A549 (cell line): ENCODE data around the gene NELFE. TPM values are rescaled to one million over a fixed set of nuclear protein-coding genes. Genes with fewer than 3 reads are reported as not detected.

Source experiments
- ATAC-seq, 2 experiments: fragments of 200-7000 bp in 1 of 2; fragments of >200 bp in 1 of 2; cut with Nextera tagmentation in 1 of 2; cut with Tn5 transposase in 1 of 2; 3 replicates each; pipeline versions ENCODE4 v1.8.0 to v1.9.1; 2018 to 2020; ENCODE audit warnings: mild to moderate bottlenecking in 1 of 2, moderate library complexity in 1 of 2
- CTCF ChIA-PET: fragments of 300-600 bp; sonication (Branson Sonifier 250); formaldehyde crosslinking; extraction: SDS; loops from one replicate; lab custom pipeline; 2021; ENCODE audit warnings: antibody characterized with exemption, inconsistent platforms; lab: Yijun Ruan, JAX
- POLR2A ChIA-PET: fragments of 350-600 bp; formaldehyde crosslinking; extraction: SDS; loops from one replicate; lab custom pipeline; 2021; ENCODE audit warnings: antibody characterized with exemption, inconsistent platforms; lab: Yijun Ruan, JAX
- DNase-seq, 2 experiments: peaks; one replicate each; pipeline versions ENCODE4 v3.0.0 to v3.0.0-alpha.2; 2011 to 2016; ENCODE audit warnings: low read depth in 1 of 2, low spot score in 1 of 2
- FAIRE-seq: peaks from 2 replicates; lab custom pipeline; 2011; peaks lifted over from hg19 to GRCh38; lab: Jason Lieb, UNC
- H3K27ac ChIP-seq, 2 experiments: fragments of >200 bp; sonication (Bioruptor Twin); formaldehyde crosslinking; 3 replicates each; pipeline ENCODE4 v1.5.1; 2016 to 2017
- H3K4me1 ChIP-seq: fragments of >200 bp; sonication (Bioruptor Twin); formaldehyde crosslinking; 3 replicates; pipeline ENCODE4 v1.6.1; 2016
- H3K4me2 ChIP-seq: fragments of >200 bp; sonication (Bioruptor Twin); formaldehyde crosslinking; 3 replicates; pipeline ENCODE4 v1.6.1; 2016
- H3K4me3 ChIP-seq: fragments of >200 bp; sonication (Bioruptor Twin); formaldehyde crosslinking; 3 replicates; pipeline ENCODE4 v1.5.1; 2016
- H3K9me3 ChIP-seq: fragments of >200 bp; sonication (Bioruptor Twin); formaldehyde crosslinking; 3 replicates; pipeline ENCODE4 v1.6.1; 2016
- ATOH8 ChIP-seq: fragments of 250-450 bp; sonication (Bioruptor Pico); IDR thresholded peaks from 2 replicates; pipeline ENCODE4 v1.5.0; 2020; ENCODE audit warnings: low read depth, mild to moderate bottlenecking, moderate library complexity
- BHLHE40 ChIP-seq: IDR thresholded peaks from 2 replicates; pipeline ENCODE4 v1.6.1; 2012; ENCODE audit warnings: low read depth, low read length, inconsistent platforms
- CEBPB ChIP-seq, 2 experiments: fragments of >200 bp in 1 of 2; sonication (Bioruptor Twin) in 1 of 2; formaldehyde crosslinking in 1 of 2; IDR thresholded peaks; 2 replicates each; pipeline ENCODE4 v1.6.1; 2012 to 2016
- CHD4 ChIP-seq: fragments of 200-600 bp; sonication (generic); IDR thresholded peaks from 2 replicates; pipeline ENCODE4 v1.6.1; 2016; ENCODE audit warnings: antibody characterized with exemption, mild to moderate bottlenecking, borderline replicate concordance
- EHMT2 ChIP-seq: fragments of 200-600 bp; sonication (generic); IDR thresholded peaks from 2 replicates; pipeline ENCODE4 v1.6.1; 2016; ENCODE audit warnings: antibody characterized with exemption, low read depth, mild to moderate bottlenecking, moderate library complexity
- ELK1 ChIP-seq: fragments of 150-350 bp; IDR thresholded peaks from 2 replicates; pipeline ENCODE4 v1.6.1; 2014; ENCODE audit warnings: low read depth, mild to moderate bottlenecking, low read length
- FOSB ChIP-seq: fragments of 250-450 bp; sonication (Bioruptor Pico); IDR thresholded peaks from 2 replicates; pipeline ENCODE4 v1.5.0; 2020; ENCODE audit warnings: mild to moderate bottlenecking, moderate library complexity
- FOSL2 ChIP-seq, 2 experiments: fragments of 450-650 bp in 1 of 2; fragments of >200 bp in 1 of 2; sonication (Bioruptor Twin) in 1 of 2; formaldehyde crosslinking; IDR thresholded peaks; 2 replicates each; pipeline versions ENCODE4 v1.5.0 to v1.6.1; 2016 to 2020; ENCODE audit warnings: mild to moderate bottlenecking in 1 of 2, moderate library complexity in 1 of 2
- GATA3 ChIP-seq: IDR thresholded peaks from 2 replicates; pipeline ENCODE4 v1.6.1; 2012; ENCODE audit warnings: borderline replicate concordance
- HOXA7 ChIP-seq: fragments of 250-450 bp; sonication (Bioruptor Pico); IDR thresholded peaks from 2 replicates; pipeline ENCODE4 v1.5.0; 2020; ENCODE audit warnings: mild to moderate bottlenecking, moderate library complexity
- JUN ChIP-seq, 2 experiments: fragments of >200 bp; sonication (Bioruptor Twin); formaldehyde crosslinking; IDR thresholded peaks; 2 replicates in 1 of 2; 3 replicates in 1 of 2; pipeline ENCODE4 v1.6.1; 2016 to 2017
- MAZ ChIP-seq: fragments of 150-350 bp; IDR thresholded peaks from 2 replicates; pipeline ENCODE4 v1.6.1; 2014; ENCODE audit warnings: antibody characterized with exemption, low read depth, low read length, borderline replicate concordance
- MYC ChIP-seq: IDR thresholded peaks from 2 replicates; pipeline ENCODE4 v1.6.1; 2012; ENCODE audit warnings: mild to moderate bottlenecking, inconsistent platforms, low read length, improper control_type of control experiment, borderline replicate concordance
- PHF8 ChIP-seq: fragments of 200-600 bp; sonication (generic); IDR thresholded peaks from 2 replicates; pipeline ENCODE4 v1.6.1; 2016; ENCODE audit warnings: low read depth, mild to moderate bottlenecking, antibody characterized with exemption, moderate library complexity, borderline replicate concordance
- RFX5 ChIP-seq: fragments of 450-650 bp; IDR thresholded peaks from 2 replicates; pipeline ENCODE4 v1.7.1; 2014; ENCODE audit warnings: antibody characterized with exemption, mild to moderate bottlenecking, moderate library complexity
- ZSCAN20 ChIP-seq: fragments of 250-450 bp; sonication (Bioruptor Pico); IDR thresholded peaks from 2 replicates; pipeline ENCODE4 v1.8.0; 2022; ENCODE audit warnings: mild to moderate bottlenecking, moderate library complexity
- WGBS: methylation state at CpG from one replicate; pipeline ENCODE4 v1.1.6; 2017; ENCODE audit errors: missing lambda C conversion rate; 5-methylcytosine and 5-hydroxymethylcytosine counted together
- polyA plus RNA-seq, 4 experiments: library from polyadenylated mRNA; depleted of rRNA in 3 of 4; stranded (reverse); fragments of >200 nt; fragmentation: RNase III in 1 of 4; extraction: RNeasy Plus Mini Kit Qiagen cat#74134 plus additional on column Dnase treatment in 1 of 4; gene quantifications; 2 replicates in 3 of 4; 3 replicates in 1 of 4; pipeline ENCODE4 v1.2.3, GENCODE V29; 2011 to 2017
- TF ChIP-seq, protein P1 (sequence below): IDR thresholded peaks from 2 replicates; pipeline ENCODE4 v1.6.1; 2012
- TF ChIP-seq, protein P2 (sequence below): IDR thresholded peaks from 2 replicates; pipeline ENCODE4 v1.6.1; 2012; ENCODE audit warnings: low read depth, borderline replicate concordance
- TF ChIP-seq, protein P3 (sequence below): fragments of 450-650 bp; IDR thresholded peaks from 2 replicates; pipeline ENCODE4 v1.6.1; 2014; ENCODE audit warnings: antibody characterized with exemption

NELFE gene
- polyA plus RNA-seq, 2 of the 4 experiments (the other 2 are of a cell fraction): 64.2 to 72.4 TPM

DNA sequence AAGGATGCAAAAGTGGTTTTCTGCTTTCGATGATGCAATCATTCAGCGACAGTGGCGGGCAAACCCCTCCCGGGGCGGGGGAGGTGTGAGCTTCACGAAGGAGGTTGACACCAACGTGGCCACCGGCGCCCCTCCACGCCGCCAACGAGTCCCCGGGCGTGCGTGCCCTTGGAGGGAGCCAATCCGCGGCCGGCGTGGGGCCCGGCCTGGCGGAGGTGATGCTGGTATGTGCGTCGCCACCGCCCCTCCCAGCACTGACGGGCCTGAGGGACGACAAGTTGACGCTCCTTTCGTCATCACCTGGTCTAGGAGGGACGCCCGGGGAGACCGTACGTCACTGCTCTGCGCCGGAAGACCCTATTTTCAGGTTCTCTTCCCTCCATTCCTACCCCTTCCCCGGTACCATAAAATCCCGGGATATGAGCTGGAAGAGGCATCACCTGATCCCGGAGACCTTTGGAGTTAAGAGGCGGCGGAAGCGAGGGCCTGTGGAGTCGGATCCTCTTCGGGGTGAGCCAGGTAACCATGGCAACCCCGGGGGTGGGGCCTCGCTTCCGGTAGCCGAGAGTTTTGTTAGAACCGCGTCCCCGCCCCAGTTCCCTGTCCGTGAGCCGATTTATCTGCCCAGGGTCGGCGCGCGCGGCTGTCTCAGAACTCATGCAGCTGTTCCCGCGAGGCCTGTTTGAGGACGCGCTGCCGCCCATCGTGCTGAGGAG is 13.4 kb upstream of the NELFE start, which contains the start of gene DXO:
DXO (minus strand) TSS at position 146 of the 716 bp plus-strand sequence. CDS start 463 bp downstream, outside the sequence.
- ChIA-PET POLR2A (interaction anchor here (0.5 to 1.8 kb wide), 4 partner anchors 14 to 156 kb away, joined by 3 to 13 read pairs (median 8); partner anchors contain the start of genes ATF6B, NELFE and SKIC2), CTCF (interaction anchor here (0.5 to 1.6 kb wide), 4 partner anchors 13 to 124 kb away, joined by 3 to 10 read pairs (median 4); partner anchors contain the start of gene SKIC2)
- Histone ChIP-seq H3K9me3 (no peaks in the 10 kb centered on the region), H3K27ac (peak within 1 kb of the TSS; percentile 89 to 93), H3K4me3 (peak within 1 kb of the TSS; percentile 72), H3K4me1 (peaks cover 17% of the 10 kb centered on the region; the same call in 1 of the 3 replicates), H3K4me2 (peak within 1 kb of the TSS; percentile 96)
- 2% methylated on average over 13 of the region's 62 CpGs for WGBS
- DNase-seq (peak; percentile 95 to 98), FAIRE-seq (no peak), ATAC-seq (peak; percentile 91 to 94)
- TF ChIP-seq RFX5 (peak; percentile 44; the same call in 1 of the 2 replicates), JUN (IDR thresholded peaks at IDR 0.05) (peak in 1 of 2 experiments; percentile 70; a peak in 1 of 5 replicates), FOSB (CRISPR knock-in tag) (no peak), ATOH8 (CRISPR knock-in tag) (no peak), CEBPB (IDR thresholded peaks at IDR 0.05) (peak; percentile 31 to 82; a peak in 2 of 4 replicates), GATA3 (peak; percentile 7; the same call in 1 of the 2 replicates), BHLHE40 (no peak), PHF8 (0 out of 2 replicates have a peak, but pooled peaks have one; percentile 12), MYC (peak; percentile 53; the same call in 1 of the 2 replicates), EHMT2 (no peak), ZSCAN20 (CRISPR knock-in tag) (no peak), ELK1 (0 out of 2 replicates have a peak, but pooled peaks have one; percentile 15), CHD4 (no peak), MAZ (0 out of 2 replicates have a peak, but pooled peaks have one; percentile 7), FOSL2 (IDR thresholded peaks at IDR 0.05) (no peak), FOSL2 (CRISPR knock-in tag; IDR thresholded peaks at IDR 0.05) (peak; percentile 83), HOXA7 (CRISPR knock-in tag) (no peak)
- TF ChIP-seq, protein P1, sequence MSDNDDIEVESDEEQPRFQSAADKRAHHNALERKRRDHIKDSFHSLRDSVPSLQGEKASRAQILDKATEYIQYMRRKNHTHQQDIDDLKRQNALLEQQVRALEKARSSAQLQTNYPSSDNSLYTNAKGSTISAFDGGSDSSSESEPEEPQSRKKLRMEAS: peak; percentile 93
- TF ChIP-seq, protein P2, sequence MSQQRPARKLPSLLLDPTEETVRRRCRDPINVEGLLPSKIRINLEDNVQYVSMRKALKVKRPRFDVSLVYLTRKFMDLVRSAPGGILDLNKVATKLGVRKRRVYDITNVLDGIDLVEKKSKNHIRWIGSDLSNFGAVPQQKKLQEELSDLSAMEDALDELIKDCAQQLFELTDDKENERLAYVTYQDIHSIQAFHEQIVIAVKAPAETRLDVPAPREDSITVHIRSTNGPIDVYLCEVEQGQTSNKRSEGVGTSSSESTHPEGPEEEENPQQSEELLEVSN: peak; percentile 81
- TF ChIP-seq, protein P3, sequence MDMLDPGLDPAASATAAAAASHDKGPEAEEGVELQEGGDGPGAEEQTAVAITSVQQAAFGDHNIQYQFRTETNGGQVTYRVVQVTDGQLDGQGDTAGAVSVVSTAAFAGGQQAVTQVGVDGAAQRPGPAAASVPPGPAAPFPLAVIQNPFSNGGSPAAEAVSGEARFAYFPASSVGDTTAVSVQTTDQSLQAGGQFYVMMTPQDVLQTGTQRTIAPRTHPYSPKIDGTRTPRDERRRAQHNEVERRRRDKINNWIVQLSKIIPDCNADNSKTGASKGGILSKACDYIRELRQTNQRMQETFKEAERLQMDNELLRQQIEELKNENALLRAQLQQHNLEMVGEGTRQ: 0 out of 2 replicates have a peak, but pooled peaks have one; percentile 15
